ENCODE results near the gene IKZF2. TPM values are rescaled to one million over a fixed set of nuclear protein-coding genes. Genes with fewer than 3 reads are reported as not detected.

Gene IKZF2
- total RNA-seq, 1 experiment from 2014 or later: 8.8 TPM

DNA sequence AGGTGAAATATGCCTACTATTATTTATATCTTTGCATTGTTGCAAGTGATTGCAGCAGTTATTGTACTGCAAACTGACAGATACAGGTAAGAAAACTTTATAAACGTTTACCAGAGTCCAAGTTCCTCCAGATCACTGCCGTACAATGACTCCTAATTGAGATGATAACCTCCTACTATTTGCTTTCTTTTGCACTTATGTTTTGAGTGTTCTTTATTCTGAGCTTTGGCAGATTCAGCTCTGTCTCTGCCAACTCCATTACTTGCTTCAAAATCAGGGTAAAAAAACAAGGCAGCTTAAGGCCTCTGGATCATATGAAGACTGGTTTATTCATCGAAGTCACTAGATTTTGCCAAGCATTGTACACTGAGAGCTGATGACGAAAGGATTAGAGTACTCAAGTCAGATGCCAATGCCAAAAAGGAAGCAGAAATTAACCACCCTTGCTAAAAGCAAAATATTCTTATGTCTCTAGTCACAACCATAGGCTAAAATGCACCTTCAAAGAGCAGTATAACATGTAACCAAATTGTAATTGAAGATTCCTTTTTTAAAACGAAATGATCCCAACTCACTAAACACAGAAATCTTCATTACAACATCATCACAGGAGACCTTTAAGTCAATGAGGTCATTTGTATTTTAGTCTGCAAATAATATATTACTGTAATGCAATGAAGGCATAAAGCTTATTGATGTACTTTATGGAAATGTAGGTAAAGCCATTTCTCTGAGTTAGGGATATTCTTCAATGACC is 10.5 kb upstream of the IKZF2 start:
- Mint-ChIP-seq H3K4me3 (ENCODE audit: unreplicated experiment) (no peak overlapping the region), H3K9me3 (ENCODE audit: unreplicated experiment) (no peaks in the 10 kb centered on the region), H3K4me1 (ENCODE audit: insufficient read depth, unreplicated experiment) (peaks cover 14% of the 10 kb centered on the region), H3K27me3 (ENCODE audit: insufficient read depth, unreplicated experiment) (no peaks in the 10 kb centered on the region), H3K27ac (ENCODE audit: low read depth, unreplicated experiment) (no peak overlapping the region), H3K36me3 (ENCODE audit: insufficient read depth, unreplicated experiment) (no peaks in the 10 kb centered on the region)
- ChIA-PET CTCF (interaction anchor here (0.5 to 3.8 kb wide), 6 partner anchors 9 to 1952 kb away, joined by 3 to 17 read pairs (median 4); partner anchors contain the start of gene IKZF2), POLR2A (interaction anchor here (0.6 to 1.9 kb wide), 5 partner anchors 10 to 296 kb away, joined by 3 to 5 read pairs (median 3); partner anchors contain the start of gene IKZF2)
- TF ChIP-seq, protein P1, sequence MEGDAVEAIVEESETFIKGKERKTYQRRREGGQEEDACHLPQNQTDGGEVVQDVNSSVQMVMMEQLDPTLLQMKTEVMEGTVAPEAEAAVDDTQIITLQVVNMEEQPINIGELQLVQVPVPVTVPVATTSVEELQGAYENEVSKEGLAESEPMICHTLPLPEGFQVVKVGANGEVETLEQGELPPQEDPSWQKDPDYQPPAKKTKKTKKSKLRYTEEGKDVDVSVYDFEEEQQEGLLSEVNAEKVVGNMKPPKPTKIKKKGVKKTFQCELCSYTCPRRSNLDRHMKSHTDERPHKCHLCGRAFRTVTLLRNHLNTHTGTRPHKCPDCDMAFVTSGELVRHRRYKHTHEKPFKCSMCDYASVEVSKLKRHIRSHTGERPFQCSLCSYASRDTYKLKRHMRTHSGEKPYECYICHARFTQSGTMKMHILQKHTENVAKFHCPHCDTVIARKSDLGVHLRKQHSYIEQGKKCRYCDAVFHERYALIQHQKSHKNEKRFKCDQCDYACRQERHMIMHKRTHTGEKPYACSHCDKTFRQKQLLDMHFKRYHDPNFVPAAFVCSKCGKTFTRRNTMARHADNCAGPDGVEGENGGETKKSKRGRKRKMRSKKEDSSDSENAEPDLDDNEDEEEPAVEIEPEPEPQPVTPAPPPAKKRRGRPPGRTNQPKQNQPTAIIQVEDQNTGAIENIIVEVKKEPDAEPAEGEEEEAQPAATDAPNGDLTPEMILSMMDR (IDR thresholded peaks at IDR 0.05; ENCODE audit: unreplicated experiment): no peak
- no TSS peak for BruUV-seq (replicated peaks)
- intact Hi-C loops (cut with micrococcal nuclease): no loop called here
- DNase-seq (ENCODE audit: unreplicated experiment): no peak

DNA sequence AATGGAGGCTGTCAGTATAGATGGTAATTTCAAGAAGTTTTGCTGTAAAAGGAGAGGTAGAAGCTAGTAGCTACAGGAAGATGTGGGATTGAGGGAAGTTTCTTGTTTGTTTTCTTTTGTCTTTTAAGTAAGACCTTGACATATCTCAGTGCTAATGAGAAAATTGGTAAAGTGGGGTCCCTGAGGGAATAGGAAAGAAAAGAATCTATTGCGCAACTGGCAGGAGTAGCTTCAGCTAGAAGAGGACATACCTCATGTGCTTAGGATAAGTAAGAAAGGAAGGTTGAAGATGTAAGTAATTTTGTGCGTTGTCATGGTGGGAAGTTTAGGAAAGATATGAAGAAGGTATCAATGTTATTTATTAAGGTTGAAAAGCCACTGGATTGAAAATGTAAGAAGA is 8.4 kb upstream of the IKZF2 start:
- TF ChIP-seq, protein P1 (IDR thresholded peaks at IDR 0.05; ENCODE audit: unreplicated experiment): no peak
- no peaks in the 10 kb centered on the region for H3K36me3 Mint-ChIP-seq (ENCODE audit: insufficient read depth, unreplicated experiment)
- ChIA-PET CTCF (interaction anchor here (0.6 to 1.5 kb wide), 5 partner anchors 9 to 429 kb away, joined by 3 to 5 read pairs (median 3); no protein-coding TSS in a partner anchor), POLR2A (interaction anchor here (0.7 to 1.9 kb wide), 2 partner anchors 10 to 11 kb away, joined by 3 to 4 read pairs; no protein-coding TSS in a partner anchor)
- H3K9me3 Mint-ChIP-seq (ENCODE audit: unreplicated experiment): no peaks in the 10 kb centered on the region
- intact Hi-C loops (cut with micrococcal nuclease): no loop called here
- BruUV-seq (replicated peaks): no TSS peak
- no peak overlapping the region for H3K27ac Mint-ChIP-seq (ENCODE audit: low read depth, unreplicated experiment)
- peaks cover 14% of the 10 kb centered on the region for H3K4me1 Mint-ChIP-seq (ENCODE audit: insufficient read depth, unreplicated experiment)
- no peak overlapping the region for H3K4me3 Mint-ChIP-seq (ENCODE audit: unreplicated experiment)
- DNase-seq (ENCODE audit: unreplicated experiment): no peak
- no peaks in the 10 kb centered on the region for H3K27me3 Mint-ChIP-seq (ENCODE audit: insufficient read depth, unreplicated experiment)

DNA sequence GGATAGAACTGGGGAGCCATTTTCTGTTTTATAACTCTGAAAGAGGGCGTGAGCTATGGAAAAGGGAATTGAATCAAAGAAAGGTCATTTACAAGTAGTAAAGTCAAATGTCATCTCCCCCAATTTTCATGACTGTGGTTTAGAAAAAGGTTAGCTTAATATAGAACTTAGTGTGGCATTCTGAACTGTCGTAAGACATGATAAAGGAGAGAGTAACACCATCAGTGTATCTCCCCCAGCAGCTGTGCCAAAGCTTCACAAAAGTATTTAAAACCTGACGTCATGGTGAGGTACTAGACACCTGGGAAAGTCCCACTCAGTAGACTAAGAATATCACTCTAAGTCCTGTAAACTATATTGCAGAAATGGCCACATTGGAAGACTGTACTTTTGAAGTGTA is 5.8 kb upstream of the IKZF2 start:
- TF ChIP-seq, protein P1 (IDR thresholded peaks at IDR 0.05; ENCODE audit: unreplicated experiment): no peak
- H3K4me1 Mint-ChIP-seq (ENCODE audit: insufficient read depth, unreplicated experiment): peaks cover 12% of the 10 kb centered on the region
- POLR2A ChIA-PET: interaction anchor here (1.0 kb wide), 1 partner anchor 127 kb away, joined by 3 read pairs; the partner anchor contains the start of gene SPAG16
- CTCF ChIA-PET: interaction anchor here (0.6 to 11.9 kb wide), 6 partner anchors 116 to 471 kb away, joined by 3 to 190 read pairs (median 3); no protein-coding TSS in a partner anchor
- H3K27ac Mint-ChIP-seq (ENCODE audit: low read depth, unreplicated experiment): no peak overlapping the region
- no peak for DNase-seq (ENCODE audit: unreplicated experiment)
- no peaks in the 10 kb centered on the region for H3K9me3 Mint-ChIP-seq (ENCODE audit: unreplicated experiment)
- no peaks in the 10 kb centered on the region for H3K36me3 Mint-ChIP-seq (ENCODE audit: insufficient read depth, unreplicated experiment)
- no TSS peak for BruUV-seq (replicated peaks)
- no peaks in the 10 kb centered on the region for H3K27me3 Mint-ChIP-seq (ENCODE audit: insufficient read depth, unreplicated experiment)
- intact Hi-C loops (cut with micrococcal nuclease): no loop called here
- H3K4me3 Mint-ChIP-seq (ENCODE audit: unreplicated experiment): no peak overlapping the region

DNA sequence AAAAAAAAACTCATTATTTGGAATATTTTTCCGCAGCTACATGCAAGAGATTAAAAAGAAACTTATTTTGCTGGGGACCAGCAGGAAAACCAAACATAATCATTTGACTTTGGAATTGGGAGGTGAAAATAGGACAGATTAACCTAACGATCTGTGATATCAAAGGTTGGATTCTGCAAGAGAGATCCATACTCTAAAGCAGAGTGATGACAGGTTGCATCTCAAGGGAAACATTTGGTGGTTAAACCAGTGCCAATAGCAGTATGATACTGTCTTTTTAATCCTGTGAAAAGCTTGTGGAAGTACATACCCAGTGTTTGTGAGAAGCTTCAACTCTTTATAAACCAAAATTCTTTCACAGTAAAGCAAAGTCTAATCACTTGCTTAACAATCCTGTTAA is 5.3 kb upstream of the IKZF2 start:
- ChIA-PET CTCF (interaction anchor here (0.6 to 11.9 kb wide), 6 partner anchors 116 to 865 kb away, joined by 3 to 190 read pairs (median 3); no protein-coding TSS in a partner anchor), POLR2A (interaction anchor here (1.0 kb wide), 1 partner anchor 127 kb away, joined by 3 read pairs; the partner anchor contains the start of gene SPAG16)
- Mint-ChIP-seq H3K9me3 (ENCODE audit: unreplicated experiment) (no peaks in the 10 kb centered on the region), H3K36me3 (ENCODE audit: insufficient read depth, unreplicated experiment) (no peaks in the 10 kb centered on the region), H3K4me1 (ENCODE audit: insufficient read depth, unreplicated experiment) (peaks cover 7% of the 10 kb centered on the region), H3K27me3 (ENCODE audit: insufficient read depth, unreplicated experiment) (no peaks in the 10 kb centered on the region), H3K4me3 (ENCODE audit: unreplicated experiment) (no peak overlapping the region), H3K27ac (ENCODE audit: low read depth, unreplicated experiment) (no peak overlapping the region)
- intact Hi-C loops (cut with micrococcal nuclease): no loop called here
- BruUV-seq (replicated peaks): no TSS peak
- no peak for DNase-seq (ENCODE audit: unreplicated experiment)
- TF ChIP-seq, protein P1 (IDR thresholded peaks at IDR 0.05; ENCODE audit: unreplicated experiment): no peak
